HL-60 (cell line): ENCODE data around the gene SLCO2A1.

Source experiments
- CTCF ChIP-seq: IDR thresholded peaks from one replicate; pipeline ENCODE4 v1.5.1; 2011; ENCODE audit warnings: low read length, control low read depth, inconsistent platforms; ENCODE audit not compliant: insufficient read depth
- GABPA ChIP-seq: IDR thresholded peaks from 2 replicates; pipeline ENCODE4 v1.6.1; 2012; ENCODE audit warnings: low read depth
- POLR2AphosphoS5 ChIP-seq: IDR thresholded peaks from 2 replicates; pipeline ENCODE4 v1.6.1; 2012; ENCODE audit warnings: low read depth
- REST ChIP-seq: IDR thresholded peaks from 2 replicates; pipeline ENCODE4 v1.6.1; 2012; ENCODE audit warnings: low read depth; ENCODE audit not compliant: insufficient replicate concordance
- SPI1 ChIP-seq: IDR thresholded peaks from 2 replicates; pipeline ENCODE4 v1.6.1; 2012; ENCODE audit warnings: low read depth, mild to moderate bottlenecking, borderline replicate concordance

GRCh38 chr3:134040066-134040465 is 10.3 kb upstream of the SLCO2A1 start:
- TF ChIP-seq POLR2AphosphoS5 (no peak), CTCF (no peak), REST (no peak), SPI1 (no peak), GABPA (no peak)
